Right cardiac atrium (tissue), 5 donors: ENCODE measurements around the gene PARP3. TPM values are rescaled to one million over a fixed set of nuclear protein-coding genes. Genes with fewer than 3 reads are reported as not detected.

Source experiments
- ATAC-seq, 2 donors: fragments of 200-7000 bp; cut with Tn5 transposase; one replicate each; pipeline versions ENCODE4 v1.8.0 to v1.9.1; 2020; ENCODE audit warnings: moderate library complexity in 2 of 2, mild to moderate bottlenecking in 1 of 2
- DNase-seq, 3 donors: peaks; one replicate each; pipeline ENCODE4 v3.0.0-alpha.2; 2020
- H3K27ac ChIP-seq: one replicate; pipeline ENCODE4 v1.5.1; 2013; ENCODE audit warnings: mild to moderate bottlenecking, low read length, control low read depth, moderate library complexity
- H3K27me3 ChIP-seq: one replicate; pipeline ENCODE4 v1.6.1; 2013; ENCODE audit not compliant: control insufficient read depth, insufficient read depth
- H3K4me1 ChIP-seq: one replicate; pipeline ENCODE4 v1.6.1; 2013; ENCODE audit warnings: low read length; ENCODE audit not compliant: control insufficient read depth, insufficient read depth
- H3K4me3 ChIP-seq: one replicate; pipeline ENCODE4 v1.5.1; 2013; ENCODE audit warnings: low read length, control low read depth
- H3K9me3 ChIP-seq: one replicate; pipeline ENCODE4 v1.6.1; 2013; ENCODE audit warnings: low read length; ENCODE audit not compliant: control insufficient read depth
- WGBS: extraction: QIAGEN DNeasy Blood & Tissue Kit; methylation state at CpG from one replicate; pipeline ENCODE4 v1.1.7; 2013; 5-methylcytosine and 5-hydroxymethylcytosine counted together
- intact Hi-C, 4 donors: fragments of 100-400 bp; cut with DNase I; formaldehyde crosslinking; loops; one replicate each; pipeline versions ENCODE4 v1.11.0 to v1.14.0; 2022 to 2023
- polyA plus RNA-seq: library from polyadenylated mRNA; stranded (reverse); fragments of 200-250 nt; gene quantifications from one replicate; pipeline ENCODE4 v1.2.3, GENCODE V29; 2013
- total RNA-seq, 4 donors: library from RNA; stranded (reverse); fragmentation: NEBNext Ultra II Directional; extraction: Animal tissue kit (Norgen Biotek cat#: 25700); gene quantifications; one replicate each; pipeline ENCODE4 v1.2.1, GENCODE V29; 2021
- donor health status: healthy with polysubstance abuse.
- donor health status: DM: no; HTN: yes; CAD: no.
- donor health status: DM: no; HTN: no; CAD: no.
- donor health status: DM: no; HTN: yes; CAD: no; lungs with severe emphysema.
- donor health status: DM: yes; HTN: yes; CAD: no.

Gene PARP3
- total and polyA plus RNA-seq, 5 donors: 10.3 to 17.4 (median 12.2) TPM

DNA sequence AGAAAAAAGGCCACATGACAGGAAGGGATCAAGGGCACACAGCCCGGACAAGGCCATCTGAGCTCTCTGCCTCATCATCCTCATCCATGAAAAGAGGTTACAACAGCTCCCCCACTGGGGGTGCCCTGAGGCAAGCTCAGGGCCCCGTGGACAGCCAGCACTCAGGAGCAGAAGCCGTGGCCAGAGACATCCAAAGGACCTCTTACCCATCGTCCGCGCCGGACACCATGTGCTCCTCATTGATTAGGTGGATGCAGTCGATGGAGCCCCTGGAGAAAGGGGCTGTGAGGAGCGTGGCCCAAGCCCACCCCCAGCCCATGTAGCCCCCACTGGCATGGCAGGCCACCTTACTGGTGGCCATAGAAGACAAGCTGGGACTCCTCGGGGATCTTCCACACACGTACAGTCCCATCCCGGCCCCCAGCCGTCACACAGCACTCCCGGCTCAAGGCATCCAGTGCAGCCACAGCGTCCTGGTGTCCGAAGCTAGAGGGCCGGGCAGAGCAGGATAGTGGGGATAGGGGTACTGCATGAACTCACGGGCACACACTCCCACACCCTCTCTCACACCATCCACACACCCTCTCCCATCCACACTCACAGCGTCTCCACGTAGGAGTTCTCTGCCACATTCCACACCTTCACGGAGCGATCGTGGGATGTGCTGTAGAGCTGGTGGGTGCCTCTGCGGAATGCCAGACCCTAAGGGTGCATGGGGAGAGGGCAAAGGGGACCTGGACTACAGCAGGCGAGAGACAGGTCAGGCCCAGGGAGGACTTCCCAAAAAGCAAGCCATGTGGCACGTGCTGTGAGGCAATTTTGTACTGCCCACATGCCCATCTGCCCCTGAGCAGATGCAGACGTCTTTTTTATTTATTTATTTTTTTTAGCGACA is 6.9 kb upstream of the PARP3 start:
- no peak overlapping the region for H3K27ac ChIP-seq
- H3K4me3 ChIP-seq: no peak overlapping the region
- WGBS: 92% methylated on average over 28 of the region's 28 CpGs
- H3K27me3 ChIP-seq: no peaks in the 10 kb centered on the region
- H3K4me1 ChIP-seq: no peaks in the 10 kb centered on the region
- DNase-seq (no peak), ATAC-seq (no peak)
- intact Hi-C loops: no loop called here
- H3K9me3 ChIP-seq: no peaks in the 10 kb centered on the region

DNA sequence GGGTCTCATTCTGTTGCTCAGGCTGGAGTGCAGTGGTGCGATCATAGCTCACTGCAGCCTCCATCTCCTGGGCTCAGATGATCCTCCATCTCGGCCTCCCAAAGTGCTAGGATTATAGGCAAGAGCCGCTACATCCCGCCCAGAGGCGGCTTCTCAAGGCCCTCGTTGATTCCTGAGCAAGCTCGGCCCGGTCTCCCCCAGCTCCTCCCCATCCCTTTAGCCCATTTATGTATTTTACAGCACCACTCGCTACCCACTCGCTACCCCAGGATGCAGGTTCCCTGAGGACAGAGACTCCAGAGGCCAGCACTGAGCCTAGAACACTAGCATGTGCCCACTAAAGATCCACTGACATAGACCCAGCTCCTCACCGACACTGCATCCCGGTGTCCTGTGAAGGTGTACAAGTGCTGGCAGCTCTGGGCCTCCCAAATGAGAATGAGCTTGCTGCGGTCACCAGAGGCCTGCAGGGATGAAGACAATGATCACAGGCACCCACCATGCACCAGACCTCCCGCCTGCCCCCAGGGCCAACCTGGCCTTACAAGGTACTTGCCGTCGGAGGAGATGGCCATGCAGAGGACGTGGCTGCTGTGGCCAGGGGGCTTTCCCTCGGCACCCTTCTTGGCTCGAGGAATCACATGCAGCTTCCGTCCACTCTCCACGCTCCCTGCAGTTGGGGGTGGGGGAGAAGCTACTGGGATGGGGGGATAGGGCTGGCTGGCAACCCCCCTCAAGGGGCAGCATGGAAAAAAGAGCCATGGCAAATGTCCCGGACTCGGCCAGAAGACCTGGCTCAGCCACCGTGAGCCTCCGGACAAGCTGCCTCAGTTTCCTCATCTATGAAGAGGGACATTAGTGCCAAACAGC is 6.0 kb upstream of the PARP3 start:
- H3K4me3 ChIP-seq: no peak overlapping the region
- H3K27me3 ChIP-seq: no peaks in the 10 kb centered on the region
- no peak overlapping the region for H3K27ac ChIP-seq
- DNase-seq: no peak
- intact Hi-C loops: no loop called here
- H3K4me1 ChIP-seq: no peaks in the 10 kb centered on the region
- ATAC-seq: no peak
- 94% methylated on average over 25 of the region's 25 CpGs for WGBS
- H3K9me3 ChIP-seq: no peaks in the 10 kb centered on the region

DNA sequence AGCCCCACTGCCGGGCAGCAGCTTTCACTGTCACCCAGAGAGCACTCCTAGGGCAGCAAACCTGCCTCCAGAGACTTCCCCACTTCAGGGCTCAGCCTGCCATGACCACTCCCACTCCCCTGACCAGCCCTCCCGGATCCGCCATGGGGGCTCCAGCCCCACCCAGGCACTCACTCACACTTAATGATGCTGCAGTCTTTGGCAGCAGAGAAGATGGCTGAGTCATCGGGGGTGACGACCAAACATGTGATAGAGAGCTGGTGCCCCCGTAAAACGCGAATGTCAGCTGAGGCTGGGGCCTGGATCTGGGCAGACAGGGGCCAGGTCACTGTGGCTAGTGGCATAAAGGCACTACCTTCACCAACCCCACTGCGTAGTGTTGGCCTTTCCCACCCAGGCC is 5.1 kb upstream of the PARP3 start:
- Histone ChIP-seq H3K4me1 (no peaks in the 10 kb centered on the region), H3K27me3 (no peaks in the 10 kb centered on the region), H3K9me3 (no peaks in the 10 kb centered on the region), H3K27ac (no peak overlapping the region), H3K4me3 (no peak overlapping the region)
- DNase-seq (no peak), ATAC-seq (no peak)
- intact Hi-C loops: no loop called here
- 85% methylated on average over 9 of the region's 9 CpGs for WGBS

DNA sequence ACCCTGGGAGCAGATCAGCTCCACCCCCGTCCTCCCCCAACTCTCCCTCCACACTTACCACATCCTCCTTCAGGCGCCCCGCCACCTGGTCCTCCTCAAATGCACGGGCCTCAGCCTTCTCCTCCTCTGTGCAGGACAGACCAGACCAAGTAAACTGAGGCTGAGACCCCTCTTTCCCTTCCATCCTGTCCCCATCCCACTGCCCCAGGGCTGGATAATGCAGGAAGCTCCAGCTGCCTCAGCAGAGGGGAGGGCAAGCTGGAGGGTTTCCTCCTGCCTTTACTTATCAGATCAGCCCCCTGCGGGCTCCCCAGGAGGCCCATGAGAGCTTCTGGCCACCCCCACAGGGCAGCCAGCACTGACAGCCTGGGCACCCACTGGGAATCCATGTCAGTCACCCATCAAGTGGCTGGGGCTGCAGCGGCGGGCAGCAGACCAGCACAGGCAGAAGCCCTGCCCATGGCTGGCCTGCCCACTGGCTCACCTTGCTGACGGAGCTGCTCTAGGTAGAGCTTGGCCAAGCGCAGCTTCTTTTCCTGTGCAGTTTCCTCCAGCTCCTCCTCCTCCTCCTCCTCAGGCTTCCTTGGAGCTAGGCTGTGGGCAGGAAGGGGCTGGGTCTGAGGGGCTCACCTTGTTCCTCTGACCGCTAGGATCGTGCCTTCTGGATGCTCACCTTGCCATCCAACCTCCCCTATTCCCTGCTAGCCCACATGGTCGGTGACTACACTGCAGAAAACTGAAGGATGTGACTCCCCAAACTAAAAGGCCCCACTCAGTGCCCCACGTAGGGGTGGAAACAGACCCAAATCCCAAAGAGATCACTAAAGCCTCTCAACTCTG is 4.3 kb upstream of the PARP3 start:
- WGBS: 88% methylated on average over 13 of the region's 13 CpGs
- Histone ChIP-seq H3K27ac (no peak overlapping the region), H3K27me3 (no peaks in the 10 kb centered on the region), H3K4me1 (no peaks in the 10 kb centered on the region), H3K9me3 (no peaks in the 10 kb centered on the region), H3K4me3 (no peak overlapping the region)
- DNase-seq (no peak), ATAC-seq (no peak)
- intact Hi-C loops: no loop called here

DNA sequence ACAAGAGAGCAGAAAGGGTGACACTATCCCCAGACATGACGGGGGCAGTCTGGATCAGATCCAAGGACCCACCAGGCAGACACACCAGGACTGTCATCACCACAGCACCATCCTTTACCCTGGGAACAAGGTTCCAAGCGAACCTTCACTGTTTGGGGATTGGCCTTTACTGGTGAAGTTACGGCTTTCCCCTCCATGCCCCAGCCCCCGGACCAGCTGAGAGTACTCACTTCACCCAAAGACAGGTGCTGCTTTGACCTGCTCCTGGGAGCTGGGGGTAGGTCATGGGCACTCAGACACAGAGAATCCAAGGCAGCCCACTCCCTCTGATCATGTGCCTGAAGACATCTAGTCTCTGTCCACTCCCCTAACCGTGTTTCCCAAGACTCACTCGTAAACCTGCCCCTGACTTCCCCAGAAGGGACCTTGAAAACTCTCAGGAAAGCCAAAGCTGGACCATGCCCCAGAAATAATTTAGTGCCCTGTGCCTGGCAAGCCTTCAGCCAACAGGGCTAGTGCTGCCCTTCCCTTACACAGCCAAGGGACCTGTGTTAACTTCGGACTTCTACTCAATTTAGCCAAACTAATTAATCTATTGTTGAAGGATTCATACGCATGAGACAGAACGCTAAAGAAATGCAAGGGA is 3.3 kb upstream of the PARP3 start:
- Histone ChIP-seq H3K9me3 (no peaks in the 10 kb centered on the region), H3K27ac (no peak overlapping the region), H3K27me3 (no peaks in the 10 kb centered on the region), H3K4me1 (peaks cover 2% of the 10 kb centered on the region), H3K4me3 (no peak overlapping the region)
- intact Hi-C loops: no loop called here
- ATAC-seq: no peak
- no peak for DNase-seq
- WGBS: 84% methylated on average over 9 of the region's 9 CpGs

DNA sequence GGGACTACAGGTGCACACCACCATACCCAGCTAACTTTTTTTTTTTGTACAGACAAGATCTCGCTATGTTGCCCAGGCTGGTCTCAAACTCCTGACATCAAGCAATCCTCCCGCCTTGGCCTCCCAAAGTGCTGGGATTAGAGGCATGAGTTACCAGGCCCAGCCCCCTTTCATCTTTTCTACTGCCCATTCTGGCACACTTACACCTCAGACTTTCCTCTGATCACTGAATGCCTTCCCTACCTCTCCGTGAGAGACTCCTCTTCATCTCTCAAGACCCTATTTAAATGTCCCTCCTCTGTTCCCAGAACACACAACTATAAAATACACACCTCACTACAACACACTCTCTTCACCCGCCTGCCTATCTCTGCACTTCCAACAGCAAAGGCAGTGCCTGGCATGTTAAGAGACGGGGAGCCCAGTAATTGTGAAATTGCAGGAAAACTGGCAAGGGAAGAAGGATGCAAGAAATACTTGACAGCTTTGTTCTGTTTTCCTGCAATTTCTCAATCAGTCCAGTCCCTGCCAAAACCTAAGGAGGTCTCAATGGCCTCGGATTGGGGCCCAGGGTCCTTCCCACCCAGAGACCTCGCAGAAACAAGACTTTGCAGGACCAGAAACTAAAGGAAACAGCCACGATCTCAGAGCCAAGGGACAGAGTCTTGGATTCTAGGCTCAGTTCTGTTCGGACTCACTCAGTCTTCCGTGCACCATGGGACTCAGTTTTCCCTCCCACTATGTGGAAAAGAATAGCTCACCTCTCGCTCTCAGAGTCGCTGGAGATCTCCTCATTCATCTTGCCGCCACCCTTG is 1.3 kb upstream of the PARP3 start:
- DNase-seq: no peak
- ATAC-seq: no peak
- intact Hi-C loops: no loop called here
- peak overlapping the region; percentile 62 for H3K4me3 ChIP-seq
- H3K27me3 ChIP-seq: no peaks in the 10 kb centered on the region
- peaks cover 2% of the 10 kb centered on the region for H3K4me1 ChIP-seq
- H3K9me3 ChIP-seq: no peaks in the 10 kb centered on the region
- WGBS: 34% methylated on average over 13 of the region's 13 CpGs
- no peak overlapping the region for H3K27ac ChIP-seq

DNA sequence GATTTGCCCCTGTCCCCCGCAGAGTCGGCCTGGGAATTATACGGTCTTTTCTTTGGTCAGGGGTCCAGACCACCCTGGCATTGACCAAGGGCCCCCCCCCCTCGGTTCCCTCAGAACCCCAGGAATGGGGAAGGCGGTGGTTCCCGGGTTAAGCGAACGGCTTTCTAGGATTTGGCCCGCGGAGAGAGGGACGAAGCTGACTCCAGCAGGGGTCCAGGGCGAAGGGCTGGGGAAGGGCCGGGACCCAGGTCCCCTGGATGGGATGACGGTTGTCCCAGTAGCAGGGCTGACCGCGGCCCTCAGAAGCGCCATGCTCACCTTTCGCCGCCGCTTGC is 733 bp upstream of the PARP3 start:
- H3K4me1 ChIP-seq: peaks cover 2% of the 10 kb centered on the region
- no peaks in the 10 kb centered on the region for H3K27me3 ChIP-seq
- ATAC-seq (no peak), DNase-seq (no peak)
- intact Hi-C loops: no loop called here
- H3K27ac ChIP-seq: peak overlapping the region; percentile 7
- no peaks in the 10 kb centered on the region for H3K9me3 ChIP-seq
- WGBS: under 1% methylated on average over 20 of the region's 20 CpGs
- peak overlapping the region; percentile 62 for H3K4me3 ChIP-seq

DNA sequence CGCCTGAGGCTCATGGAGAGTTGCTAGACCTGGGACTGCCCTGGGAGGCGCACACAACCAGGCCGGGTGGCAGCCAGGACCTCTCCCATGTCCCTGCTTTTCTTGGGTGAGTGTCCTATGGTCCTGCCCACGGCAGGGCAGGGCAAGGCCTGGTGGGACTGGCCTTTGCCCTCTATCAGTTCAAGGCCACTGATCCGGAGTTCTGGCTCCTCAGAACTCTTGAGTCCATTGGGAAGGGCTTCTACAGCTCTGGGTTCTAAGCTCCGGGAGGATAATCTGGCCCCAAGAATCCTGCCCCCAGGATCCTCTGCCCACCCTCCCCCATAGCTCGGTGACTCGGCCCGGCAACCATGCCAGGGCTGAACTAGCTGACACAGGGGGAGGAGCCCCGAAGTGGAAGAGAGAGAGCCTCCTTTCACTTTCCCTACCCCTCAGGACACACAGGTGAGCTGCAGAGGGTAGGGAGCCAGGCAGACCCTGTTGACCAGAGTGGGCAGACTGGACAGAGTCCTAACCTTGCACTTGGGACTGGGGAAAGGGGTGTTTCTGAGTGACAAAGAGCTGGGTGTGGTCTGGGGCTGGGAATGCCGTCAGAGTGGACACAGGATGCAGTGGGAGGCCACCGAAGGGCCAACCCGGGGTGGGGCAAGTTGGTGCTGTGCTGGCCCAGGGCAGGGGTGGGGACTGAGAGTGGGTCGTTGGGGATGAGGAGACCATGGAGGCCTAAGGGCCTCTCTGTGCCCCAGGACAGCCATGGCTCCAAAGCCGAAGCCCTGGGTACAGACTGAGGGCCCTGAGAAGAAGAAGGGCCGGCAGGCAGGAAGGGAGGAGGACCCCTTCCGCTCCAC is 664 bp downstream of the PARP3 start:
- intact Hi-C loops: loop anchor here in 1 of 4 donors (2.0 kb wide), 1 partner anchor 32 kb away; the partner anchor contains the start of genes ABHD14A and ABHD14B
- no peaks in the 10 kb centered on the region for H3K27me3 ChIP-seq
- WGBS: 40% methylated on average over 17 of the region's 17 CpGs
- DNase-seq (peak; percentile 82 to 85 (median 83)), ATAC-seq (peak; percentile 25 to 60)
- H3K4me1 ChIP-seq: peaks cover 2% of the 10 kb centered on the region
- peak overlapping the region; percentile 95 for H3K27ac ChIP-seq
- H3K9me3 ChIP-seq: no peaks in the 10 kb centered on the region
- H3K4me3 ChIP-seq: peak overlapping the region; percentile 5
